Endothelial cell (in vitro differentiated cells): ENCODE results near the gene KCNG2. TPM values are rescaled to one million over a fixed set of nuclear protein-coding genes. Genes with fewer than 3 reads are reported as not detected.

Source experiments
- DNase-seq: peaks from one replicate; pipeline ENCODE4 v3.0.0; 2021; ENCODE audit warnings: low spot score
- H3K27ac Mint-ChIP-seq: one replicate; pipeline ENCODE4 v1.8.0; 2021; ENCODE audit warnings: mixed read lengths, inconsistent platforms; ENCODE audit not compliant: unreplicated experiment
- H3K27me3 Mint-ChIP-seq: one replicate; pipeline ENCODE4 v1.8.0; 2021; ENCODE audit warnings: mild to moderate bottlenecking, moderate library complexity, mixed read lengths, inconsistent platforms; ENCODE audit not compliant: unreplicated experiment
- H3K36me3 Mint-ChIP-seq: one replicate; pipeline ENCODE4 v1.8.0; 2021; ENCODE audit warnings: mild to moderate bottlenecking, low read depth, mixed read lengths, inconsistent platforms; ENCODE audit not compliant: unreplicated experiment
- H3K4me1 Mint-ChIP-seq: one replicate; pipeline ENCODE4 v1.8.0; 2021; ENCODE audit warnings: mild to moderate bottlenecking, mixed read lengths, inconsistent platforms; ENCODE audit not compliant: unreplicated experiment
- H3K4me3 Mint-ChIP-seq: one replicate; pipeline ENCODE4 v1.8.0; 2021; ENCODE audit warnings: mild to moderate bottlenecking, mixed read lengths, inconsistent platforms; ENCODE audit not compliant: unreplicated experiment
- H3K9me3 Mint-ChIP-seq: one replicate; pipeline ENCODE4 v1.8.0; 2021; ENCODE audit warnings: mixed read lengths, inconsistent platforms; ENCODE audit not compliant: unreplicated experiment
- CTCF ChIP-seq: fragments of 200-600 bp; sonication (generic); IDR thresholded peaks from one replicate; pipeline ENCODE4 v1.5.0; 2021; ENCODE audit warnings: antibody characterized with exemption; ENCODE audit not compliant: unreplicated experiment
- total RNA-seq: library from RNA; stranded (reverse); fragmentation: NEBNext Ultra II Directional; extraction: Animal tissue kit (Norgen Biotek cat#: 25700); gene quantifications from one replicate; pipeline ENCODE4 v1.2.1, GENCODE V29; 2021; ENCODE audit not compliant: unreplicated experiment

The KCNG2 gene
- total RNA-seq, 1 donor from 2014 or later = 0.56 TPM

- peaks cover 27% of the 10 kb centered on the region for H3K4me1 Mint-ChIP-seq
- H3K4me3 Mint-ChIP-seq = no peak overlapping the region
- TF ChIP-seq CTCF = no peak
- no peaks in the 10 kb centered on the region for H3K36me3 Mint-ChIP-seq
- DNase-seq = no peak
- peaks cover 4% of the 10 kb centered on the region for H3K9me3 Mint-ChIP-seq
- H3K27me3 Mint-ChIP-seq = peaks cover 17% of the 10 kb centered on the region
- peak overlapping the region; percentile 8 for H3K27ac Mint-ChIP-seq
These were observed 22.2 kb downstream of the KCNG2 start for GRCh38 chr18:79819968-79820351.

- no peak for DNase-seq
- Mint-ChIP-seq H3K36me3 (no peaks in the 10 kb centered on the region), H3K4me3 (no peak overlapping the region), H3K4me1 (peaks cover 23% of the 10 kb centered on the region), H3K9me3 (peaks cover 4% of the 10 kb centered on the region), H3K27ac (no peak overlapping the region), H3K27me3 (peaks cover 12% of the 10 kb centered on the region)
- no peak for TF ChIP-seq CTCF
These were observed 25.4 kb downstream of the KCNG2 start for GRCh38 chr18:79823120-79823519.

- H3K27me3 Mint-ChIP-seq = peaks cover 2% of the 10 kb centered on the region
- TF ChIP-seq CTCF = no peak
These were observed 28.2 kb downstream of the KCNG2 start for GRCh38 chr18:79825913-79826312.

GRCh38 chr18:79826966-79827365 lies 29.2 kb downstream of the KCNG2 start:
- DNase-seq = no peak
- no peak overlapping the region for H3K27ac Mint-ChIP-seq
- no peak overlapping the region for H3K4me3 Mint-ChIP-seq
- H3K36me3 Mint-ChIP-seq = no peaks in the 10 kb centered on the region
- H3K9me3 Mint-ChIP-seq = no peaks in the 10 kb centered on the region
- H3K4me1 Mint-ChIP-seq = no peaks in the 10 kb centered on the region
- H3K27me3 Mint-ChIP-seq = peaks cover 2% of the 10 kb centered on the region
- TF ChIP-seq CTCF = no peak

More at GRCh38 chr18:79825913-79826312, 28.2 kb downstream of the KCNG2 start:
- no peak for DNase-seq
- H3K27ac Mint-ChIP-seq = no peak overlapping the region
- no peaks in the 10 kb centered on the region for H3K36me3 Mint-ChIP-seq
- no peaks in the 10 kb centered on the region for H3K9me3 Mint-ChIP-seq
- H3K4me3 Mint-ChIP-seq = no peak overlapping the region
- H3K4me1 Mint-ChIP-seq = peaks cover 1% of the 10 kb centered on the region

GRCh38 chr18:79828258-79828657 lies 30.5 kb downstream of the KCNG2 start:
- Mint-ChIP-seq H3K4me3 (no peak overlapping the region), H3K4me1 (no peaks in the 10 kb centered on the region), H3K9me3 (no peaks in the 10 kb centered on the region), H3K36me3 (peaks cover 3% of the 10 kb centered on the region), H3K27ac (no peak overlapping the region), H3K27me3 (peaks cover 5% of the 10 kb centered on the region)
- no peak for DNase-seq
- no peak for TF ChIP-seq CTCF
